IPS-NIHi11 (cell line): Measurements from ENCODE around the gene ZNF107.
A peak's percentile ranks its signal among the peaks of the same experiment; 100 is the strongest.

Experiments
- DNase-seq: peaks from one replicate; pipeline ENCODE4 v3.0.0; 2012; ENCODE audit warnings: mixed read lengths, low spot score

Gene ZNF107

GRCh38 chr7:64665980-64666662, at the start of gene ZNF107:
ZNF107 (plus strand) TSS chr7:64666133; CDS start chr7:64666283, 150 bp downstream.
- DNase-seq, result peak; percentile 92

DNA sequence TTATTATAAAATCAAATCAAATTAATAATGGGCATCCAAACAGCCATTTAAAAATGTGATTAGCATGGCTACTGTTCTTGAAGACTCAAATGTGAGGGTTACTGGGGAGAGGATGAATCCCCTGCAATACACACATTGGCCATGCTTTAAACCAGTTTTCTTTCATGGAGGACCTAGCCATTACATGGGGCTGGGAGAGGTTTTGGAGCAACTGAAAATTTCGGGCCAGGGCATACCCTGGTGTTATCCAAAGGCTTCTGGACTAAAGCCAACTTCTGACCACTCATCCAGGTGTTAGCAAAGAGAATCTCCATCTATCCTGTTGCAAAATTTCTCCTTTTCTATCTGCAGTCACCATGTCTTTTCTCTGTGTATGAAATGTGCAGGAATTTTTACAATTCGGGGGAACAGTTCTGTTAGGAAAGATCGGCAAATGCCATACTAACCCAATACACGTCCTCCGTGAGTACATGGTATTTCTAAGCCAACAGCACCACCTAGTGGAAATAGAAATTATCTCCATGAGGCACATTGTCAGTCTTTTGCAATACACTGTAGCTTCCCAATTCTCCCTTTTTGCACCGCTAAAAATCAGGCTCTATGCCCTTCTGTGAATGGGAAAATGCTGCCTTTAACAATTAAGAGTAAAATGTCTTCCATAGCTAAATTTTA, 47.0 kb upstream of the ZNF107 start:
- DNase-seq, result peak; percentile 48

- DNase-seq, result no peak
These were observed 46.2 kb upstream of the ZNF107 start for GRCh38 chr7:64619705-64620104.

GRCh38 chr7:64621656-64622055, 44.3 kb upstream of the ZNF107 start:
- DNase-seq, result no peak

GRCh38 chr7:64625114-64626082, 40.5 kb upstream of the ZNF107 start:
- DNase-seq, result peak; percentile 35

DNA sequence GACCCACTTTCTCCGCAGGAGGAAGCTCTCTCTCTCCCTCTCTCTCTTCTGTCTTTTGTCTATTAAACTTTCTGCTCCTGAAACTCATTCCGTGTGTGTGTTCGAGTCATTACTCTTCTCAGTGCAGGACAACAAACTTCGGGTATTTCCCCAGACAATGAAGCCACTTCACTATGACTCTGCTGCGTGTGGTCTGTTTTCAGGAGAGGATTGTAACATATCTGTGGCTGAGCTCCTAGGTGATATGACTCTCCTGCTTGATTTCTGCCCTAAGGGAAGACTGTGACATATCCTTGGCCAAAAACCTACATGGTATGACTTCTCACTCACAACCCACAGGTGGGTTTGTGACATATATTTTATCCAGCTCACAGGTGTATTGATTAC, 39.9 kb upstream of the ZNF107 start:
- DNase-seq, result no peak

DNA sequence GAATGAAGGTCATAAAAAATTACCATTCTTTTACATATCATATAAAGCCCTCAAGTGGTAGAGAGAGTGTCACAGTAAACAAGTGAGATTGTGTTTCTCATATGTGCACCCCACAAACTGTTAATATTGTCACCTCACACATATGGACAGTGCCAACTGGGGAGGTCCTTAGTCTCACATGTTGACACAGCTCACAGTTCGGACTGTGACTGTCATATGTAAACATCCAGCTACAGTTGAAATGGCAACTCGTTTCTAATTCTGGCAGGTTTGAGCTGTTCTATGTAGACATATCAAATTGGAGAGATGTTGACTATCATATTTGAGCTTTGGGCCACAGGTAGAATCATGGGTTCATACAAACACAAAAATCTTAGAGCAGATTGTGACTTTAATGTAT, 39.4 kb upstream of the ZNF107 start:
- no peak for DNase-seq

GRCh38 chr7:64628192-64628591, 37.7 kb upstream of the ZNF107 start:
- no peak for DNase-seq

GRCh38 chr7:64628721-64629120, 37.2 kb upstream of the ZNF107 start:
- DNase-seq, result no peak

DNA sequence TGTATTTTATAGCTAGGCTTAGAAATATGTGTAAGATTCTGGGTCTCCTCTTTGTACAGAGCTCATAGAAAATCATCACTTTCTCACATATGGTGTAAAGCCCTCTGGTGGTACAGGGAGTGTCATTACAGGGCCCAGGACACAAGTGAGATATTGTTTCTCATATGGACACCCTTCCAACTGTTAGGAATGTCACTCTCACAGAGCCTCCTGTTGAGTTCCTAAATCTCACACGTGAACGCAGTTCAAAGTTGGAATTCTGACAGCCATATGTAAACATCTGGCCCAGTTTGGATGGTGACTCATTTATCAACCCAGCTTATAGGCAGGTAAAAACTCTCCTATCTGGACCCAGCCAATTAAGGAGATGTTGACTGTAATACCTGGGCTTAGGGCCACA, 35.4 kb upstream of the ZNF107 start:
- peak; percentile 18 for DNase-seq

- no peak for DNase-seq
These were observed 33.9 kb upstream of the ZNF107 start for GRCh38 chr7:64632029-64632428.

- no peak for DNase-seq
These were observed 32.5 kb upstream of the ZNF107 start for GRCh38 chr7:64633401-64633800.

DNA sequence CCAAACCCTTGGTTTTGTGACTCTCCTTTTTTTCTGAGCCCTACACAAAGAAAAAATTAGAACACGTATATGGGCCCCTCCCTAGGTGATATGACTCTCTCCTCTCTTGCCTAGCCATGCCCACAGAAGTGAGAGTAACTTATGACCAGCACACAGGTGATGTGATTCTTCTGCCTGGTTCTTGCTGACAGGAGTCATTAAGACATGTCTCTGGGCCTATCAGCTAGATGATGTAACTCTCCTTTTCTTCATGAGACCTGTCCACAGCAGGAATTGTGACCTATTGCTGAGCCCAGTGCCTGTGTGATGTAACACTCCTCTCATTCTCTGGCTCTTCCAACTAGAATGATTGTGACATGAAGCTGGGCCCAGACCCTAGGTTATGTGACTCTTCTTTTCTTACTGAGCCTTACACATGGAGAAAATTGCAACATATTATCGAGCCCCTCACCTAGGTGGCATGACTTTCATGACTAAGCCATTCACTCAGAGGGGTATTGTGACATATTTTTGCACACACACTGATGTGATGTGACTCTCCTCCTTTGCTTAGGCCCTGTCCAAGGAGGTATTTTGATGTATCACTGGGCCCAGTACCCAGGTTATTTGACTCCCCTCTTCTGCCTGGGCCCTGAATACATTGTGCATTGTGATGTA, 31.4 kb upstream of the ZNF107 start:
- DNase-seq, result no peak

DNA sequence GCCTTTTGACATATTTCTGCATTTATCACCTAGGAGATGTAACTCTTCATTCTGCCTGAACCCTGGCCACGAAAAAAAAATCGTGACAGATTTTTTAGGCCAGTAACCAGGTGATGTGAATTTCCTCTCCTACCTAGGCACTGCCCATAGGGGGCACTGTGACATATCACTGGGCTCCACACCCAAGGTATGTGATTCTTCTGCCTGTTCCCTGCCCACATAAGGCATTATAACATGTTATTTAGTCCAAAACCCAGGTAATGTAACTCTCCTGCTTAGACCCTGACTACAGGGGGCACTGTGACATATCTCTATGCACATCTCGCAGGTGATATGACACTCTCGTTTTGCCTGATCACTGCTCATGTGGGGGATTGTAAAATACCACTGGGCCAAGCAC, 29.5 kb upstream of the ZNF107 start:
- DNase-seq, result no peak

- DNase-seq, result no peak
These were observed 28.1 kb upstream of the ZNF107 start for GRCh38 chr7:64637521-64638445.

- no peak for DNase-seq
These were observed 27.1 kb upstream of the ZNF107 start for GRCh38 chr7:64638822-64639221.

DNA sequence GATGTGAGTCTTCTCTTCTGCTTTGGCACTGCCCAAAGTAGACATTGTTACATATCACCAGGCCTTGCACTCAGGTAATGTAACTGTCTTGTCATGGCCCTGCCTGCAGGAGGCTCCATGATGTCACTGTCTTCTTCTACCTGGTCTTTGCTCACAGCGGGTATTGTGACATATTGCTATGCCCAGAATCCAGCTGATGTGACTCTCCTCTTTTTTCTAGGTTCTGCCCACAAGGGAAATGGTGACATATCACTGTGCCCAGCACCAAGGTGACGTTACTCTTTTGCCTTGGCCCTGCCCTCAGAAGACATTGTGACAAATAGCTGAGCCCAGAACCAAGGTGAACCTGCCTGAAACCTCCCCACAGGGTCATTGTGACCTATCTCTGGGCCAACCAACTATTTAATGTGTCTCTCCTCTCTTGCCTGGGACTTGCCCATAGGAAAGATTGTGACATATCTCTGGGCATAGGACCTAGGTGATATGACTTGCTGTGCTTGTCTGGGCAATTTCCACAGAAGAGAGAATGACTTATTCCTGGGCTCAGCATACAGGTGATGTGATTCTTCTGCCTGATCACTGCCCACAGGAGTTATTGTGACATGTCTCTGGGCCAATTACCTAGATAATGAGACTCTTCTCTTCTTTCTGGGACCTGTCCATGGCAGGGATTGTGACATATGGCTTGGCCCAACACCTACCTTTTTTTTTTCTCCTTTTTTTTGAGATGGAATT, 26.5 kb upstream of the ZNF107 start:
- DNase-seq, result no peak

DNA sequence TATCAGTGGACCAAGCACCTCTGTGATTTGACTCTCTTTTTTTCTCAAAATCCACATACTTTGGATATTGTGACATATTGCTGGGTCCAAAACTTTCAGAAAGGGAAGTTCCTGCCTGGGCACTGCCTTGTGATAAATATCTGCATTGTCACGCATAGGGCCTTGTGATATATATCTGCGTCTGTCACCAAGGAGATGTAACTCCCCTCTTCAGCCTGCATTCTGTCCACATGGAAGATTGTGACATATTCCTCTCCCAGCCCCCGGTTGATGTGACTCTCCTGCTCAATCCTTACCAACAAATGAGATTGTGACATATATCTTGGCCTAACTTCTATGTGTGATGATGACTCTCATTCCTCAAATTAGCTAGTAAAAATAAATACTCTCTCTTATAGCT, 25.4 kb upstream of the ZNF107 start:
- DNase-seq, result no peak

GRCh38 chr7:64642046-64642445, 23.9 kb upstream of the ZNF107 start:
- DNase-seq, result no peak

GRCh38 chr7:64642875-64643274, 23.1 kb upstream of the ZNF107 start:
- DNase-seq, result no peak
